Right lobe of liver (tissue), 6 donors: ENCODE data around the gene MUCL3. TPM values are rescaled to one million over a fixed set of nuclear protein-coding genes. Genes with fewer than 3 reads are reported as not detected.
"Not testable (repeated sequence)": the region's sequence is repeated elsewhere in the genome, so short reads cannot be mapped to it uniquely, and the experiment has no call there.

ENCODE experiments used
- ATAC-seq, 4 donors: fragments of 200-7000 bp; cut with Tn5 transposase; one replicate each; pipeline ENCODE4 v1.9.1; 2020; ENCODE audit warnings: mild to moderate bottlenecking in 4 of 4, moderate library complexity in 4 of 4
- DNase-seq, 3 donors: peaks; one replicate each; pipeline ENCODE4 v3.0.0-alpha.2; 2020
- H3K27ac ChIP-seq, 3 donors: fragments of 200-600 bp; one replicate each; pipeline ENCODE4 v1.8.0; 2022
- H3K27me3 ChIP-seq, 2 donors: fragments of 200-600 bp; one replicate each; pipeline ENCODE4 v1.8.0; 2022
- H3K36me3 ChIP-seq, 4 donors: fragments of 200-600 bp; sonication (generic) in 1 of 4; one replicate each; pipeline versions ENCODE4 v1.5.1 to v1.8.0; 2017 to 2022; ENCODE audit warnings: control low read depth in 1 of 4
- H3K4me1 ChIP-seq, 4 donors: fragments of 200-600 bp; sonication (generic) in 1 of 4; one replicate each; pipeline versions ENCODE4 v1.5.1 to v1.8.0; 2017 to 2022; ENCODE audit warnings: control low read depth in 1 of 4
- H3K4me3 ChIP-seq, 3 donors: fragments of 200-600 bp; one replicate each; pipeline ENCODE4 v1.8.0; 2022
- H3K9me3 ChIP-seq, 4 donors: fragments of 200-600 bp; sonication (generic) in 1 of 4; one replicate each; pipeline versions ENCODE4 v1.5.1 to v1.8.0; 2017 to 2022; ENCODE audit warnings: control low read depth in 1 of 4
- CTCF ChIP-seq, 4 donors: fragments of 200-600 bp in 3 of 4; fragments of 450-650 bp in 1 of 4; IDR thresholded peaks; one replicate each; pipeline versions ENCODE4 v1.5.1 to v1.8.0; 2016 to 2022; ENCODE audit warnings: antibody characterized with exemption in 4 of 4, mild to moderate bottlenecking in 2 of 4
- POLR2A ChIP-seq: fragments of 450-650 bp; IDR thresholded peaks from one replicate; pipeline ENCODE4 v1.6.1; 2017; ENCODE audit warnings: antibody characterized with exemption, mild to moderate bottlenecking
- WGBS: methylation state at CpG from one replicate; pipeline ENCODE4 v1.1.6; 2018; ENCODE audit warnings: low coverage, low lambda C conversion rate; ENCODE audit not compliant: insufficient coverage; ENCODE audit errors: missing lambda C conversion rate; 5-methylcytosine and 5-hydroxymethylcytosine counted together
- intact Hi-C, 2 donors: fragments of 100-400 bp; cut with DNase I; formaldehyde crosslinking; loops; one replicate each; pipeline versions ENCODE4 v1.11.2 to v1.14.1; 2022
- total RNA-seq, 6 experiments: library from RNA; depleted of rRNA in 2 of 6; stranded (reverse); fragments of >200 nt in 2 of 6; fragmentation: NEBNext Ultra II Directional in 3 of 6; extraction: Animal tissue kit (Norgen Biotek cat#: 25700) in 3 of 6; gene quantifications; one replicate each; pipeline versions ENCODE4 v1.1.0 to v1.2.4, GENCODE V29; 2016 to 2023
- donor health status: DM: no; HTN: yes; CAD: no.
- donor health status: DM: no; HTN: no; CAD: no.
- donor health status: DM: no; HTN: no; CAD: no.
- donor health status: DM: no; HTN: yes; CAD: no.
- donor health status: DM: no; HTN: yes; CAD: no.

The MUCL3 gene
- total RNA-seq, 6 experiments from 2014 or later, result not detected

DNA sequence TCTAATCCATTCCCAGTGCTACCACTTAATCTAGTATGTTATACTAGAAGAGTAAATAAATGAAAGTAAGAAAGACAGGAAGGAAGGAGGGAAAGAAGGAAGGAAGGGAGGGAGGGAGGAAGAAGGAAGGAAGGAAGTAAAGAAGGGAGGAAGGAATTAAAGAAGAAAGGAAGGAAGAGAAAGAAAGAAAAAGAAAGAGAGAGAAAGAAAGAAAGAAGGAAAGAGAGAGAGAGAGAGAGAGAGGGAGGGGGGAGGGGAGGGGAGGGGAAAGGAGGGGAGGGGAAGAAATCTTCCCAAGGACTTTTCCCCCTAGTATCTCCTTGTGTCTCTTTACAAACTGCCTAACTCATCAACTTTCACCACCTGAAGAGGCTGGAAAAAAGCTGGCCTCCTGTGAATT lies 21.9 kb downstream of the MUCL3 start:
- TF ChIP-seq CTCF (IDR thresholded peaks at IDR 0.05), result no peak
- TF ChIP-seq POLR2A, result no peak
- intact Hi-C loops, result no loop called here
- Histone ChIP-seq H3K36me3 (no peaks in the 10 kb centered on the region), H3K27ac (no peak overlapping the region), H3K4me3 (no peak overlapping the region), H3K27me3 (no peaks in the 10 kb centered on the region), H3K9me3 (no peaks in the 10 kb centered on the region), H3K4me1 (peaks cover 0 to 12% (median 0%) of the 10 kb centered on the region in 4 donors)
- no peak for DNase-seq
- ATAC-seq, result no peak

DNA sequence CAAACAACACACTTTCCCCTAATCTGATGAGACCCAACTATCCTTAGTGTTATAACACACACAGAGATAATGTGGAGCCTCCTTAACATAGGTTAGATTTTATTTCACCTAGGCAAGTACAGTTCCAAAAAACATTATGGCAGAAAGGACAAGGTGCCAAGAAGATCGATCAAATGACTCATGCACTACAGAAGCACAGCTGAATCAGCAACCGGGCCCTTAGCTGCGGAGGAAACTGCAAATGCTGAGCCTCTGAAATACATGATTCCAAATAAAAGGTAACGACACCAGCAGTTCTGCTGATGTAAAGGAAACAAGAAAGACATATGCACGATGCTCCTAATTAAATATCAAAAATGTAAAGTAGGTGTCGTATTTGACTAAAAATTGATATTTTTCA lies 22.9 kb downstream of the MUCL3 start:
- Histone ChIP-seq H3K4me3 (no peak overlapping the region), H3K27me3 (no peaks in the 10 kb centered on the region), H3K36me3 (no peaks in the 10 kb centered on the region), H3K4me1 (peaks cover 0 to 12% (median 0%) of the 10 kb centered on the region in 4 donors), H3K9me3 (no peaks in the 10 kb centered on the region), H3K27ac (no peak overlapping the region)
- TF ChIP-seq POLR2A, result no peak
- no peak for TF ChIP-seq CTCF (IDR thresholded peaks at IDR 0.05)
- ATAC-seq (peak in 1 of 4 donors; percentile 57), DNase-seq (no peak)
- 47% methylated on average over 6 of the region's 6 CpGs for WGBS
- intact Hi-C loops, result no loop called here

DNA sequence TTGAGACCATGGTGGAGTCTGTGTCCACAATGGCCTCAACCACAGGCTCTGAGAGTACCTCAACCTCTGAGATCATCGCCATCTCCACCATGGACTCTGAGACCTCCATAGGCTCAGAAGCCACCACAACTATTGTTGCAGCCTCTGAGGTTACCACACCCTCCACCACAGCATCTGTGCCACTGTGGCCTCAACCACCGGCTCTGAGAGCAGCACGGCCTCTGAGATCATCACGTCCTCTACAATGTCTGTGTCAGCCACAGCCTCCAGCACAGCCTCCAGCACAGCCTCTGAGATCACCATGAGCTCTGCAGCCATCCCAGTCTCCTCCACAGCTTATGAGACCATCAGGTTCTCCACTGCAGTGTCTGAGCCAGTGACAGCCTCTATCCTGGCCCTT lies 23.3 kb downstream of the MUCL3 start:
- Histone ChIP-seq H3K36me3 (no peaks in the 10 kb centered on the region), H3K4me3 (no peak overlapping the region), H3K9me3 (no peaks in the 10 kb centered on the region), H3K27me3 (no peaks in the 10 kb centered on the region), H3K4me1 (peaks cover 0 to 12% (median 0%) of the 10 kb centered on the region in 4 donors), H3K27ac (no peak overlapping the region)
- WGBS, result no CpG with 5 or more reads among the region's 4 CpGs
- TF ChIP-seq POLR2A (no peak), CTCF (IDR thresholded peaks at IDR 0.05) (no peak)
- intact Hi-C loops, result no loop called here
- ATAC-seq (peak in 1 of 4 donors; percentile 13), DNase-seq (no peak)

DNA sequence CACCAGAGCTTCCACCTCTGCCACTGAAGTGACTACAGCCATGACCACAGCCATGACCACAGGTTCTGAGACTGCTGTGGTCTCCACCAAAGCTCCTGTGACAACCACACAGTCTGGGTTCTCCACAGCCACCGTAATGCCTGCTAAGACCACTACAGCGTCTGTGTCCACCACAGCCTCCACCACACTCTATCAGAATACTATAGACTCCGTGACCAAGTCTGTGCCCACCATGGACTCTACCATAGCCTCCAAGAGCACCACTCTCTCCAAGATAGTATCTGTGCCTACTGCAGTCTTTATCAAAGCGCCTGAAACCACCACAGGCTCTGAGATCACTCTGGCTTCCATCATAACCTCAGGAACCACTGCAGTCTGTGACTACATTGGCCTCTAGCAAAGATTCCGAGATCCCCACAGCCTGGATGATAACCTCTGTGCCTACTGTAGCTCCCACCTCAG lies 24.4 kb downstream of the MUCL3 start:
- Histone ChIP-seq H3K27me3 (no peaks in the 10 kb centered on the region), H3K4me3 (no peak overlapping the region), H3K9me3 (no peaks in the 10 kb centered on the region), H3K4me1 (peaks cover 0 to 12% (median 0%) of the 10 kb centered on the region in 4 donors), H3K27ac (no peak overlapping the region), H3K36me3 (no peaks in the 10 kb centered on the region)
- intact Hi-C loops, result no loop called here
- ATAC-seq (peak in 1 of 4 donors; percentile 14), DNase-seq (no peak)
- no peak for TF ChIP-seq POLR2A
- TF ChIP-seq CTCF (IDR thresholded peaks at IDR 0.05), result no peak
- WGBS, result 88% methylated on average over 4 of the region's 5 CpGs

- no peak overlapping the region for H3K4me3 ChIP-seq
- no peaks in the 10 kb centered on the region for H3K27me3 ChIP-seq
- H3K27ac ChIP-seq, result no peak overlapping the region
- ATAC-seq (no peak), DNase-seq (no peak)
- 58% methylated on average over 3 of the region's 3 CpGs for WGBS
- peaks cover 0 to 6% (median 0%) of the 10 kb centered on the region in 4 donors for H3K4me1 ChIP-seq
- no peaks in the 10 kb centered on the region for H3K36me3 ChIP-seq
- TF ChIP-seq CTCF (IDR thresholded peaks at IDR 0.05) (no peak), POLR2A (no peak)
- intact Hi-C loops, result no loop called here
- no peaks in the 10 kb centered on the region for H3K9me3 ChIP-seq
These were observed 25.4 kb downstream of the MUCL3 start for GRCh38 chr6:30966154-30966553.

GRCh38 chr6:30969171-30969570 lies 28.4 kb downstream of the MUCL3 start:
- H3K4me3 ChIP-seq, H3K4me1 ChIP-seq, H3K9me3 ChIP-seq, intact Hi-C loops, H3K27ac ChIP-seq, DNase-seq, H3K27me3 ChIP-seq, H3K36me3 ChIP-seq, ATAC-seq: not testable (repeated sequence)
- WGBS, result 90% methylated on average over 2 of the region's 6 CpGs
